Naive B cell (primary cell): Measurements from ENCODE around the gene SMG1. TPM values are rescaled to one million over a fixed set of nuclear protein-coding genes. Genes with fewer than 3 reads are reported as not detected.
"Not testable (repeated sequence)": the region's sequence is repeated elsewhere in the genome, so short reads cannot be mapped to it uniquely, and the experiment has no call there.

ENCODE experiments used
- ATAC-seq, 2 donors: fragments of 150-1000 bp; cut with Tn5 transposase; 2 replicates each; pipeline ENCODE4 v1.10.0; 2021; ENCODE audit warnings: low read depth in 2 of 2, mild to moderate bottlenecking in 2 of 2, moderate library complexity in 2 of 2
- DNase-seq: peaks from one replicate; pipeline ENCODE4 v3.0.0; 2022
- H3K27ac Mint-ChIP-seq, 6 donors: one replicate each; pipeline ENCODE4 v1.8.0; 2020 to 2022; ENCODE audit warnings: mild to moderate bottlenecking in 6 of 6, mixed read lengths in 6 of 6, moderate library complexity in 5 of 6, inconsistent platforms in 2 of 6
- H3K27me3 Mint-ChIP-seq, 3 donors: one replicate each; pipeline ENCODE4 v1.8.0; 2021 to 2022; ENCODE audit warnings: mixed read lengths in 3 of 3, mild to moderate bottlenecking in 1 of 3
- H3K36me3 Mint-ChIP-seq, 2 donors: one replicate each; pipeline ENCODE4 v1.8.0; 2020 to 2022; ENCODE audit warnings: mixed read lengths in 2 of 2, inconsistent platforms in 1 of 2, mild to moderate bottlenecking in 1 of 2
- H3K4me1 Mint-ChIP-seq, 3 donors: one replicate each; pipeline ENCODE4 v1.8.0; 2020 to 2022; ENCODE audit warnings: mixed read lengths in 3 of 3, inconsistent platforms in 1 of 3, mild to moderate bottlenecking in 1 of 3, moderate library complexity in 1 of 3
- H3K4me3 Mint-ChIP-seq, 8 donors: one replicate each; pipeline ENCODE4 v1.8.0; 2020 to 2022; ENCODE audit warnings: mild to moderate bottlenecking in 8 of 8, mixed read lengths in 8 of 8, moderate library complexity in 8 of 8, inconsistent platforms in 2 of 8
- H3K9me3 Mint-ChIP-seq, 7 donors: one replicate each; pipeline ENCODE4 v1.8.0; 2020 to 2022; ENCODE audit warnings: mixed read lengths in 7 of 7, mild to moderate bottlenecking in 5 of 7, inconsistent platforms in 2 of 7, moderate library complexity in 1 of 7
- polyA plus RNA-seq, 6 donors: library from polyadenylated mRNA; unstranded; fragments of 300-500 nt; fragmentation: Illumina TruSeq; gene quantifications; one replicate each; pipeline ENCODE4 v1.2.3, GENCODE V29; 2021; ENCODE audit warnings: low read depth in 6 of 6

The SMG1 gene
- polyA plus RNA-seq, 6 donors from 2014 or later, result 13.4 to 28.7 (median 19.5) TPM

- no peaks in the 10 kb centered on the region for H3K36me3 Mint-ChIP-seq
- no peaks in the 10 kb centered on the region for H3K27me3 Mint-ChIP-seq
- peak overlapping the region; percentile 35 to 99 (median 96) for H3K4me3 Mint-ChIP-seq
- H3K27ac Mint-ChIP-seq, result peak overlapping the region in 1 of 6 donors; percentile 33
- DNase-seq, result no peak
- H3K9me3 Mint-ChIP-seq, result no peaks in the 10 kb centered on the region
- H3K4me1 Mint-ChIP-seq, result peaks cover 27 to 47% (median 27%) of the 10 kb centered on the region in 3 donors
- no peak for ATAC-seq
These were observed 126.7 kb downstream of the SMG1 start for GRCh38 chr16:18799500-18799899.

GRCh38 chr16:18797746-18798145 is 128.5 kb downstream of the SMG1 start:
- Mint-ChIP-seq H3K27me3 (no peaks in the 10 kb centered on the region), H3K36me3 (peaks cover 5 to 6% of the 10 kb centered on the region in 2 donors), H3K27ac (no peak overlapping the region), H3K4me1 (peaks cover 21 to 41% (median 23%) of the 10 kb centered on the region in 3 donors), H3K9me3 (no peaks in the 10 kb centered on the region), H3K4me3 (peak overlapping the region in 2 of 8 donors; percentile 38 to 59)
- no peak for DNase-seq
- ATAC-seq, result no peak

- H3K27ac Mint-ChIP-seq, result no peak overlapping the region
- no peak for DNase-seq
- no peak for ATAC-seq
- no peaks in the 10 kb centered on the region for H3K9me3 Mint-ChIP-seq
- H3K36me3 Mint-ChIP-seq, result peaks cover 8% of the 10 kb centered on the region in 2 donors
- no peaks in the 10 kb centered on the region for H3K27me3 Mint-ChIP-seq
- H3K4me3 Mint-ChIP-seq, result peak overlapping the region in 1 of 8 donors; percentile 51
- peaks cover 20 to 32% (median 21%) of the 10 kb centered on the region in 3 donors for H3K4me1 Mint-ChIP-seq
These were observed 129.8 kb downstream of the SMG1 start for GRCh38 chr16:18796377-18796776.

GRCh38 chr16:18792836-18793433 is 133.3 kb downstream of the SMG1 start:
- H3K36me3 Mint-ChIP-seq, result peaks cover 20 to 22% of the 10 kb centered on the region in 2 donors
- H3K9me3 Mint-ChIP-seq, result peaks cover 0 to 5% (median 0%) of the 10 kb centered on the region in 7 donors
- peak overlapping the region in 1 of 8 donors; percentile 93 for H3K4me3 Mint-ChIP-seq
- peaks cover 22 to 32% (median 26%) of the 10 kb centered on the region in 3 donors for H3K4me1 Mint-ChIP-seq
- no peak for DNase-seq
- H3K27ac Mint-ChIP-seq, result no peak overlapping the region
- no peaks in the 10 kb centered on the region for H3K27me3 Mint-ChIP-seq
- ATAC-seq, result no peak

- Mint-ChIP-seq H3K4me1 (peaks cover 39 to 52% (median 50%) of the 10 kb centered on the region in 3 donors), H3K4me3 (peak within 1 kb of the TSS; percentile 93 to 99 (median 97)), H3K27me3 (no peaks in the 10 kb centered on the region), H3K27ac (peak within 1 kb of the TSS; percentile 95 to 99 (median 96)), H3K36me3 (peaks cover 34 to 38% of the 10 kb centered on the region in 2 donors), H3K9me3 (peaks cover 0 to 5% (median 0%) of the 10 kb centered on the region in 7 donors)
- ATAC-seq (peak; percentile 97), DNase-seq (peak; percentile 88)
These were observed 136.1 kb downstream of the SMG1 start, which contains the start of gene RPS15A for GRCh38 chr16:18789850-18790706. Gene RPS15A (minus strand): TSS chr16:18790334. CDS start chr16:18789113, 1,221 bp downstream.

- peak overlapping the region; percentile 95 to 99 (median 96) for H3K27ac Mint-ChIP-seq
These were observed 136.7 kb downstream of the SMG1 start for GRCh38 chr16:18789515-18789849.

GRCh38 chr16:18788828-18789514 is 137.2 kb downstream of the SMG1 start:
- Mint-ChIP-seq H3K27me3 (no peaks in the 10 kb centered on the region), H3K27ac (peak overlapping the region; percentile 82 to 99 (median 96)), H3K4me3 (peak overlapping the region; percentile 93 to 99 (median 97)), H3K9me3 (peaks cover 0 to 5% (median 0%) of the 10 kb centered on the region in 7 donors), H3K4me1 (peaks cover 40 to 54% (median 53%) of the 10 kb centered on the region in 3 donors), H3K36me3 (peaks cover 34 to 40% of the 10 kb centered on the region in 2 donors)
- ATAC-seq, result no peak
- no peak for DNase-seq

More at GRCh38 chr16:18789515-18789849, 136.7 kb downstream of the SMG1 start:
- Mint-ChIP-seq H3K36me3 (peaks cover 34 to 40% of the 10 kb centered on the region in 2 donors), H3K27me3 (no peaks in the 10 kb centered on the region), H3K4me1 (peaks cover 40 to 54% (median 53%) of the 10 kb centered on the region in 3 donors), H3K9me3 (peaks cover 0 to 5% (median 0%) of the 10 kb centered on the region in 7 donors), H3K4me3 (peak overlapping the region; percentile 93 to 99 (median 97))
- ATAC-seq, result no peak
- no peak for DNase-seq

GRCh38 chr16:18784917-18785623 is 141.1 kb downstream of the SMG1 start:
- no peaks in the 10 kb centered on the region for H3K27me3 Mint-ChIP-seq
- DNase-seq, result no peak
- peak overlapping the region in 1 of 8 donors; percentile 58 for H3K4me3 Mint-ChIP-seq
- no peak for ATAC-seq
- peak overlapping the region in 3 of 6 donors; percentile 26 to 91 (median 55) for H3K27ac Mint-ChIP-seq
- H3K36me3 Mint-ChIP-seq, result peaks cover 21 to 37% of the 10 kb centered on the region in 2 donors
- peaks cover 36 to 50% (median 41%) of the 10 kb centered on the region in 3 donors for H3K4me1 Mint-ChIP-seq
- peaks cover 0 to 1% (median 0%) of the 10 kb centered on the region in 7 donors for H3K9me3 Mint-ChIP-seq

GRCh38 chr16:18783430-18784341 is 142.5 kb downstream of the SMG1 start:
- ATAC-seq, result no peak
- peak overlapping the region in 1 of 8 donors; percentile 7 for H3K4me3 Mint-ChIP-seq
- no peak for DNase-seq
- no peaks in the 10 kb centered on the region for H3K27me3 Mint-ChIP-seq
- peak overlapping the region in 3 of 6 donors; percentile 51 to 76 (median 58) for H3K27ac Mint-ChIP-seq
- peaks cover 24 to 36% (median 31%) of the 10 kb centered on the region in 3 donors for H3K4me1 Mint-ChIP-seq
- peaks cover 19 to 36% of the 10 kb centered on the region in 2 donors for H3K36me3 Mint-ChIP-seq
- H3K9me3 Mint-ChIP-seq, result no peaks in the 10 kb centered on the region

- DNase-seq (no peak), ATAC-seq (no peak)
- H3K4me1 Mint-ChIP-seq, result peaks cover 17 to 27% (median 23%) of the 10 kb centered on the region in 3 donors
- peaks cover 0 to 2% (median 0%) of the 10 kb centered on the region in 7 donors for H3K9me3 Mint-ChIP-seq
- peaks cover 11 to 29% of the 10 kb centered on the region in 2 donors for H3K36me3 Mint-ChIP-seq
- peak overlapping the region in 1 of 8 donors; percentile 7 for H3K4me3 Mint-ChIP-seq
- H3K27ac Mint-ChIP-seq, result peak overlapping the region in 1 of 6 donors; percentile 51
- H3K27me3 Mint-ChIP-seq, result no peaks in the 10 kb centered on the region
These were observed 143.3 kb downstream of the SMG1 start for GRCh38 chr16:18782697-18783429.

GRCh38 chr16:18781232-18781631 is 145.0 kb downstream of the SMG1 start:
- not testable (repeated sequence) for H3K4me3 Mint-ChIP-seq, H3K9me3 Mint-ChIP-seq, ATAC-seq, DNase-seq, H3K27ac Mint-ChIP-seq, H3K27me3 Mint-ChIP-seq
- H3K36me3 Mint-ChIP-seq, result peaks cover 0 to 20% of the 10 kb centered on the region in 2 donors
- peaks cover 9 to 16% (median 11%) of the 10 kb centered on the region in 3 donors for H3K4me1 Mint-ChIP-seq
